Gastrocnemius medialis (tissue), 4 donors: ENCODE results near the gene HS3ST4. TPM values are rescaled to one million over a fixed set of nuclear protein-coding genes. Genes with fewer than 3 reads are reported as not detected.

Source experiments
- ATAC-seq, 2 donors: fragments of 150-250 bp; one replicate each; pipeline ENCODE4 v1.9.1; 2016
- DNase-seq, 2 donors: peaks; one replicate each; pipeline ENCODE4 v3.0.0-alpha.2; 2019
- H3K27ac ChIP-seq, 4 donors: fragments of 200-600 bp; sonication (generic); 1 replicate in 1 of 4; 2 replicates in 3 of 4; pipeline ENCODE4 v1.5.1; 2016 to 2018; ENCODE audit warnings: mild to moderate bottlenecking in 2 of 4, moderate library complexity in 1 of 4
- H3K27me3 ChIP-seq, 3 donors: fragments of 200-600 bp; sonication (generic) in 2 of 3; 1 replicate in 1 of 3; 2 replicates in 2 of 3; pipeline versions ENCODE4 v1.5.1 to v1.6.0; 2016 to 2019; ENCODE audit warnings: mild to moderate bottlenecking in 1 of 3, moderate library complexity in 1 of 3
- H3K36me3 ChIP-seq, 2 donors: fragments of 200-600 bp; sonication (generic) in 1 of 2; one replicate each; pipeline ENCODE4 v1.5.1; 2017 to 2018
- H3K4me1 ChIP-seq, 2 donors: fragments of 200-600 bp; sonication (generic) in 1 of 2; one replicate each; pipeline ENCODE4 v1.5.1; 2016 to 2017; ENCODE audit warnings: mild to moderate bottlenecking in 2 of 2
- H3K4me3 ChIP-seq, 4 donors: fragments of 200-600 bp; sonication (generic) in 3 of 4; 1 replicate in 1 of 4; 2 replicates in 3 of 4; pipeline ENCODE4 v1.5.1; 2016 to 2019; ENCODE audit warnings: mild to moderate bottlenecking in 2 of 4
- H3K9me3 ChIP-seq, 3 donors: fragments of 200-600 bp; sonication (generic) in 2 of 3; 1 replicate in 1 of 3; 2 replicates in 2 of 3; pipeline ENCODE4 v1.5.1; 2016 to 2019
- POLR2A ChIP-seq, 2 donors: fragments of 450-650 bp; IDR thresholded peaks; one replicate each; pipeline ENCODE4 v1.6.1; 2017; ENCODE audit warnings: antibody characterized with exemption in 2 of 2, mild to moderate bottlenecking in 2 of 2, moderate library complexity in 2 of 2
- in situ Hi-C, 4 donors: fragments of 200-750 bp; cut with MboI; loops; one replicate each; pipeline versions ENCODE4 v1.15.0 to v1.8.0; 2017; ENCODE audit warnings: low sequenced_read_pairs in 4 of 4
- intact Hi-C: fragments of 100-400 bp; cut with DNase I; formaldehyde crosslinking; loops from one replicate; pipeline ENCODE4 v1.15.1; 2023; ENCODE audit warnings: low total_unique reads
- total RNA-seq, 4 donors: library from RNA; depleted of rRNA; stranded (reverse); fragments of >200 nt; gene quantifications; one replicate each; pipeline versions ENCODE4 v1.1.0 to v1.2.3, GENCODE V29; 2016
- TF ChIP-seq, protein P1 (sequence below), 5 experiments: fragments of 450-650 bp in 3 of 5; fragments of 200-600 bp in 2 of 5; sonication (generic) in 2 of 5; IDR thresholded peaks in 4 of 5; conservative IDR thresholded peaks in 1 of 5; 1 replicate in 4 of 5; 2 replicates in 1 of 5; pipeline ENCODE4 v1.5.1; 2016 to 2019; ENCODE audit warnings: antibody characterized with exemption in 5 of 5, mild to moderate bottlenecking in 3 of 5, moderate library complexity in 3 of 5

The HS3ST4 gene
- total RNA-seq, 4 donors from 2014 or later: not detected

DNA sequence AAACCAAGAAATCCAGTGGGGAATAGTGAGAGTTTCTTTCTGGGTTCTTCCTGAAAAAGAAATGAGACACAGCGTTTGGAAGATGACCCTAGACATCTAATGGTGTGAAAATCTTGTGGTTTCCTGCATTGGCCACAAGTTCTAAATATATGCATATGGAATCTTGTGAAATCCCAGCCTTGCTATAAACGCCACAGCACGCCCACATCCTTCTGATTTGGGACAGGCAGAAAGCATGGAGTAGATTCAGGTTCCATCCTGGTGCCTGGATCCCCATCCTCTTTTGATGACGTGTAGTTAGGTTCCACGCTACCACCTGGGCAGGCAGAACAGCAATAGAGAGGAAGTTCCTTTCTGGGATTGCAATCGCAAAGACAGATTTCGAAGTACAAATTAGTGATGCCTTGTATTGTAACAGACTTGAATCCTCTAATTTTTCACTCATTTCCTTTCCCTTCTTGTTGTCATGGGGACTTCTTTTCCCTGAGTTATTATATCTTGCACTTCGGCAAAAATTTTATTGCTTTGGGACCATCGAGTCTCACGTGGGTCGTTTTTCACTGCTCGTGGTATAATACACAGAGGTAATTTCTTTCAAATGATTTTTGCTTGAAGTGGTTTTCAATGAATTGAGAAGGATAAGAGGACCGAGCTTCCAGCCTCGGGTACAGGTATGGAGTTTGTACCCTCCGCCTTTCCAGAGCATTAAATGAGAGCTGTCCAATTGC lies 37.6 kb downstream of the HS3ST4 start:
- H3K4me3 ChIP-seq: no peak overlapping the region
- no peaks in the 10 kb centered on the region for H3K4me1 ChIP-seq
- DNase-seq: no peak
- no peaks in the 10 kb centered on the region for H3K36me3 ChIP-seq
- no peak overlapping the region for H3K27ac ChIP-seq
- H3K9me3 ChIP-seq: no peaks in the 10 kb centered on the region
- no peaks in the 10 kb centered on the region for H3K27me3 ChIP-seq
- ATAC-seq: no peak
- TF ChIP-seq POLR2A (IDR thresholded peaks at IDR 0.05): no peak
- TF ChIP-seq, protein P1, sequence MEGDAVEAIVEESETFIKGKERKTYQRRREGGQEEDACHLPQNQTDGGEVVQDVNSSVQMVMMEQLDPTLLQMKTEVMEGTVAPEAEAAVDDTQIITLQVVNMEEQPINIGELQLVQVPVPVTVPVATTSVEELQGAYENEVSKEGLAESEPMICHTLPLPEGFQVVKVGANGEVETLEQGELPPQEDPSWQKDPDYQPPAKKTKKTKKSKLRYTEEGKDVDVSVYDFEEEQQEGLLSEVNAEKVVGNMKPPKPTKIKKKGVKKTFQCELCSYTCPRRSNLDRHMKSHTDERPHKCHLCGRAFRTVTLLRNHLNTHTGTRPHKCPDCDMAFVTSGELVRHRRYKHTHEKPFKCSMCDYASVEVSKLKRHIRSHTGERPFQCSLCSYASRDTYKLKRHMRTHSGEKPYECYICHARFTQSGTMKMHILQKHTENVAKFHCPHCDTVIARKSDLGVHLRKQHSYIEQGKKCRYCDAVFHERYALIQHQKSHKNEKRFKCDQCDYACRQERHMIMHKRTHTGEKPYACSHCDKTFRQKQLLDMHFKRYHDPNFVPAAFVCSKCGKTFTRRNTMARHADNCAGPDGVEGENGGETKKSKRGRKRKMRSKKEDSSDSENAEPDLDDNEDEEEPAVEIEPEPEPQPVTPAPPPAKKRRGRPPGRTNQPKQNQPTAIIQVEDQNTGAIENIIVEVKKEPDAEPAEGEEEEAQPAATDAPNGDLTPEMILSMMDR (IDR thresholded peaks at IDR 0.05 in 4 of 5, conservative IDR thresholded peaks at IDR 0.05 in 1 of 5): no peak
- intact Hi-C loops (no loop called here), in situ Hi-C loops (no loop called here)

DNA sequence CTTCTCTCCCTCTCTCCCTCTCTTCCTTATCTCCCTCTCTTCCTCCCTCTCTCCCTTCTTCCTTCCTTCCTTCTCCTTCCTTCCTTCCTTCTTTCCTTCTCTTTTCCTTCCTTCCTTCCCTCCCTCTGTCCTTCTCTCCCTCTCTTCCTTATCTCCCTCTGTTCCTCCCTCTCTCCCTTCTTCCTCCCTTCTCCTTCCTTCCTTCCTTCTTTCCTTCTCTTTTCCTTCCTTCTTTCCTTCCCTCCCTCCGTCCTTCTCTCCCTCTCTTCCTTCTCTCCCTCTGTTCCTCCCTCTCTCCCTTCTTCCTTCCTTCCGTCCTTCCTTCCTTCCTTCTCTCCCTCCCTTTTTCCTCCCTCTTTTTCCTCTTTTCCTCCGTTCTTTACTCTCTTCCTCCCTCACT lies 38.6 kb downstream of the HS3ST4 start:
- in situ Hi-C loops (no loop called here), intact Hi-C loops (no loop called here)
- Histone ChIP-seq H3K9me3 (no peaks in the 10 kb centered on the region), H3K4me1 (no peaks in the 10 kb centered on the region), H3K4me3 (no peak overlapping the region), H3K36me3 (no peaks in the 10 kb centered on the region), H3K27me3 (no peaks in the 10 kb centered on the region), H3K27ac (no peak overlapping the region)
- TF ChIP-seq, protein P1 (IDR thresholded peaks at IDR 0.05 in 4 of 5, conservative IDR thresholded peaks at IDR 0.05 in 1 of 5): no peak
- TF ChIP-seq POLR2A (IDR thresholded peaks at IDR 0.05): no peak
- ATAC-seq (no peak), DNase-seq (no peak)

DNA sequence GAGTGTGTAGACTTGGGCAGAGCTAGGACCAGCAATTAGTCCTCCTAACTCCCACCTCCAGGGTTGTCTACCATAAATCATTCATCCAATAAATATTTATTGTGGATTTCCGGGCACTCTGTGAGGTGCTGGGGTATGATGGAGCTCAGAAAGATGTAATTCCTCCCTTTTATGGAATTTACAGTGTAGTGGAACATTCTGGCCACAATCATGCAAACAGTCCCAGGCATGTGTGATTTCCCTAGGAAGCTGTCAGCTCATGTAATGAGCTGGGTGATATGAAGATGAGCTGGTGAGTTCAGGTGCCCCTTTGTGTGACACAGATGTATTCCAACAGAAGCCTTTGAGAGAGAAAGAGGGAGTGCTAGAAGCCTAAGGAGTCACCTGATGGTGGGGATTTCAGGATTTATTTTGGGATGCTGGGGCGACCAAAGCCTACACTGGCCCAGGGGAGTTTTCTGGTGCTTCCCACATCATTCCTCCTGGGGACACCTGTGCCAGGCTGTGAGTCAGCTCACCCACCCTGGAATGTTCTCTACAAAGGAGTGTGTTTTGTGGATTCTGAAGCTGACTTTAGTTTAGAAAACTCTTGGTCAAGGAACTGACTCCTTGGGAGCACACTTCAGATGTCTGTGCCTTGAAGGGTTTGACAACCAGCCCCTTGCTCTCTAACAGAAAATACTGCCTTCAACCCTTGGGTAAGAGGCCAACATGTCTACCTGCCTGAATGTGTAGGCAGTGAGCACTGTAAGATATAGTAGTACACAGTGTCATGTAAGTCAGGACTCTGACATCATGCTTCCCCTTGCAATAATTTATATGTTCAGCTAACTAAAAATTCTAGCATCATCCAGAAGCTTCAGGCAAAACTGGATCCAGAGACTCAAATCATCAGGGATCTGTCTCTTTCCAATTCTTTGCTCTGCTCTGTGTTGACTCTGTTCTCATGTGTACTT lies 42.9 kb downstream of the HS3ST4 start:
- no peak for ATAC-seq
- TF ChIP-seq, protein P1 (IDR thresholded peaks at IDR 0.05 in 4 of 5, conservative IDR thresholded peaks at IDR 0.05 in 1 of 5): no peak
- in situ Hi-C loops (no loop called here), intact Hi-C loops (no loop called here)
- Histone ChIP-seq H3K9me3 (no peaks in the 10 kb centered on the region), H3K36me3 (no peaks in the 10 kb centered on the region), H3K27ac (no peak overlapping the region), H3K4me3 (no peak overlapping the region), H3K27me3 (no peaks in the 10 kb centered on the region), H3K4me1 (no peaks in the 10 kb centered on the region)
- DNase-seq: no peak

DNA sequence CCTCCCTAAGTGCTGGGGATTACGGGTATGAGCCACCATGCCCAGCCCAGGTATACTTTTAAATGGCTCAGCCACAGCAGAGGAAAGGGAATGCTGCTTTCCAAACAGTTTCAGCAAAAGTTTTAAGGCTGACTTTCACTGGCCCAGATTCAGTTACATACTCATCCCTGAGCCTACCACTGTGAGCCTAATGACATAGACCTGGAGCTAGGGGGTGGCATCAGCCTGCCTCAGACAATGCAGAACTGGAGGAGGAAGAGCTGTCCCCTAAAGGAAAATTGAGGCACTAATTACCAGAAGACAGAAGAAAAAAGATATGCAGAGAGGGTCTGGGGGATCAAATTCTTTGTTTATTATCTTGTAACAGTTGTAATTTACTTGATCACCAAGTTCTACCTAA lies 43.9 kb downstream of the HS3ST4 start:
- Histone ChIP-seq H3K4me1 (no peaks in the 10 kb centered on the region), H3K9me3 (no peaks in the 10 kb centered on the region), H3K27me3 (no peaks in the 10 kb centered on the region), H3K4me3 (no peak overlapping the region), H3K36me3 (no peaks in the 10 kb centered on the region), H3K27ac (no peak overlapping the region)
- intact Hi-C loops (no loop called here), in situ Hi-C loops (no loop called here)
- DNase-seq: no peak
- ATAC-seq: no peak
- no peak for TF ChIP-seq POLR2A (IDR thresholded peaks at IDR 0.05)
- TF ChIP-seq, protein P1 (IDR thresholded peaks at IDR 0.05 in 4 of 5, conservative IDR thresholded peaks at IDR 0.05 in 1 of 5): no peak
